T-cell (primary cell): Measurements from ENCODE around the gene PUSL1. TPM values are rescaled to one million over a fixed set of nuclear protein-coding genes. Genes with fewer than 3 reads are reported as not detected.
"Not testable (repeated sequence)": the region's sequence is repeated elsewhere in the genome, so short reads cannot be mapped to it uniquely, and the experiment has no call there.

Experiments used
- ATAC-seq, 4 experiments: fragments of 200-7000 bp in 3 of 4; fragments of 150-1000 bp in 1 of 4; cut with Tn5 transposase; replicated peaks in 1 of 4; 1 replicate in 3 of 4; 2 replicates in 1 of 4; pipeline ENCODE4 v1.10.0; 2021; ENCODE audit warnings: moderate library complexity in 3 of 4, mild to moderate bottlenecking in 2 of 4, moderate number of reproducible peaks in 1 of 4
- CTCF ChIA-PET, 2 donors: fragments of 300-600 bp; sonication (Branson Sonifier 250); formaldehyde crosslinking; loops; one replicate each; lab custom pipeline; 2022; ENCODE audit warnings: antibody characterized with exemption in 2 of 2; lab: Charles Lee
- POLR2A ChIA-PET, 2 donors: fragments of 300-600 bp; sonication (Branson Sonifier 250); formaldehyde crosslinking; loops; one replicate each; lab custom pipeline; 2022; ENCODE audit warnings: antibody characterized with exemption in 2 of 2; lab: Charles Lee
- DNase-seq, 35 experiments: peaks; one replicate each; pipeline versions ENCODE4 v3.0.0 to v3.0.0-alpha.2; 2013 to 2023
- H3K27ac ChIP-seq: one replicate; pipeline ENCODE4 v1.5.1; 2013; ENCODE audit warnings: low read length
- H3K27me3 ChIP-seq, 2 experiments: replicated peaks in 1 of 2; 1 replicate in 1 of 2; 2 replicates in 1 of 2; pipeline versions ENCODE4 v1.6.1 to v1.7.0; 2013; ENCODE audit warnings: low read length in 1 of 2, mixed read lengths in 1 of 2; ENCODE audit not compliant: control insufficient read depth in 2 of 2, insufficient read depth in 2 of 2; ENCODE audit errors: extremely low read depth in 1 of 2
- H3K36me3 ChIP-seq, 2 donors: 1 replicate in 1 of 2; 2 replicates in 1 of 2; pipeline versions ENCODE4 v1.6.1 to v1.7.0; 2013; ENCODE audit warnings: low read length in 1 of 2; ENCODE audit not compliant: control insufficient read depth in 2 of 2, insufficient read depth in 1 of 2; ENCODE audit errors: extremely low read depth in 1 of 2
- H3K4me1 ChIP-seq, 2 experiments: 1 replicate in 1 of 2; 2 replicates in 1 of 2; pipeline versions ENCODE4 v1.6.1 to v1.7.0; 2013; ENCODE audit warnings: low read length in 2 of 2, mixed read lengths in 1 of 2; ENCODE audit not compliant: insufficient read depth in 2 of 2, control insufficient read depth in 1 of 2; ENCODE audit errors: extremely low read depth in 1 of 2
- H3K4me3 ChIP-seq, 2 donors: 1 replicate in 1 of 2; 2 replicates in 1 of 2; pipeline versions ENCODE4 v1.5.1 to v1.7.0; 2013; ENCODE audit warnings: mild to moderate bottlenecking in 2 of 2, low read length in 1 of 2, moderate library complexity in 1 of 2; ENCODE audit not compliant: control insufficient read depth in 1 of 2; ENCODE audit errors: extremely low read depth in 1 of 2
- H3K9me3 ChIP-seq: 2 replicates; pipeline ENCODE4 v1.7.0; 2013
- H3K27ac Mint-ChIP-seq, 2 donors: one replicate each; pipeline ENCODE4 v1.8.0; 2020 to 2021; ENCODE audit warnings: mild to moderate bottlenecking in 2 of 2, mixed read lengths in 2 of 2
- H3K27me3 Mint-ChIP-seq, 2 donors: one replicate each; pipeline ENCODE4 v1.8.0; 2021 to 2022; ENCODE audit warnings: mixed read lengths in 2 of 2
- H3K36me3 Mint-ChIP-seq: one replicate; pipeline ENCODE4 v1.8.0; 2021; ENCODE audit warnings: mixed read lengths
- H3K4me1 Mint-ChIP-seq, 3 donors: one replicate each; pipeline ENCODE4 v1.8.0; 2020 to 2022; ENCODE audit warnings: mixed read lengths in 3 of 3, mild to moderate bottlenecking in 1 of 3
- H3K4me3 Mint-ChIP-seq, 3 donors: one replicate each; pipeline ENCODE4 v1.8.0; 2020 to 2022; ENCODE audit warnings: mild to moderate bottlenecking in 3 of 3, mixed read lengths in 3 of 3, moderate library complexity in 3 of 3
- H3K9me3 Mint-ChIP-seq, 3 donors: one replicate each; pipeline ENCODE4 v1.8.0; 2020 to 2022; ENCODE audit warnings: mixed read lengths in 3 of 3
- WGBS: methylation state at CpG from one replicate; pipeline ENCODE4 v1.1.5; 2013; ENCODE audit warnings: missing lambda C conversion rate; ENCODE audit not compliant: insufficient coverage; 5-methylcytosine and 5-hydroxymethylcytosine counted together
- total RNA-seq, 35 experiments: library from RNA in 6 of 35; stranded (reverse) in 6 of 35; fragments of 120-200 nt in 1 of 35; gene quantifications; one replicate each; pipeline versions ENCODE4 v1.2.1 to v1.2.4 and lab custom pipeline; 2013 to 2026

The PUSL1 gene
- total RNA-seq, 5 donors from 2014 or later (not counting 1 experiment from before 2014, with no cell fraction given), result 16.7 to 26.4 (median 22.6) TPM

DNA sequence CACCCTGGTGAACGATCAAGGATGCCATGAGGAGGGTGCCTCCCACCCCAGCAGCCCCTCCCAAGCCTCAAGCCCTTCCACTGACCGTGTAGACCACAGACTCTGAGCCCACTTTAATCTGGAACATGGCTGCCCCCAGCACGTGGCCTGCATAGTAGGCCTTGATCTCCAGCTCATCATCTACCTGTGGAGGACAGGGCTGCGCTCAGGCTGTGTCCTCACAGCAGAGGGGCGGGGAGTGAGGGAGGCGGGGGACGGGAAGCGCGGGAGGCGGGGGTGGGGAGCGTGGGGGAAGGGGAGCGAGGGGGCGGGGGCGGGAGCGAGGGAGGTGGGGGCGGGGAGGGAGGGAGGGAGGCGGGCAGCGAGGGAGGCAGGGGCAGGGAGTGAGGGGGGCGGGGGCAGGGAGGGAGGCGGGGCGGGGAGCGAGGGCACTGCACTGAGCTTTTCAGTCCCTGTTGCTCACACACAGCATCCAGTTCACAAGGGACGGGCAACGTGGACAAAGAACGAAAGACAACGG is 7.1 kb downstream of the PUSL1 start:
- ATAC-seq (no peak), DNase-seq (no peak)
- no peaks in the 10 kb centered on the region for H3K27me3 ChIP-seq
- H3K9me3 ChIP-seq, result no peaks in the 10 kb centered on the region
- no peak overlapping the region for H3K4me3 ChIP-seq
- H3K36me3 ChIP-seq, result peaks cover 32 to 69% of the 10 kb centered on the region in 2 donors
- Mint-ChIP-seq H3K4me1 (peaks cover 0 to 9% (median 5%) of the 10 kb centered on the region in 3 donors), H3K27me3 (no peaks in the 10 kb centered on the region), H3K36me3 (peaks cover 19% of the 10 kb centered on the region), H3K9me3 (no peaks in the 10 kb centered on the region), H3K4me3 (no peak overlapping the region), H3K27ac (no peak overlapping the region)
- CTCF ChIA-PET, result interaction anchor here in 1 of 2 donors (0.5 kb wide), 1 partner anchor 87 kb away, joined by 3 read pairs; no protein-coding TSS in a partner anchor
- POLR2A ChIA-PET, result no interaction called here
- WGBS, result 95% methylated on average over 5 of the region's 26 CpGs
- H3K4me1 ChIP-seq, result peaks cover 0 to 5% of the 10 kb centered on the region in 2 experiments
- H3K27ac ChIP-seq, result no peak overlapping the region

GRCh38 chr1:1316199-1316598 is 7.8 kb downstream of the PUSL1 start:
- H3K27ac Mint-ChIP-seq, H3K9me3 ChIP-seq, H3K27me3 Mint-ChIP-seq, H3K4me1 Mint-ChIP-seq, ATAC-seq, H3K4me3 Mint-ChIP-seq, DNase-seq, H3K27me3 ChIP-seq, H3K9me3 Mint-ChIP-seq, H3K27ac ChIP-seq, CTCF ChIA-PET, H3K4me3 ChIP-seq, POLR2A ChIA-PET: not testable (repeated sequence)
- 93% methylated on average over 3 of the region's 8 CpGs for WGBS
- peaks cover 0 to 12% of the 10 kb centered on the region in 2 experiments for H3K4me1 ChIP-seq
- peaks cover 19% of the 10 kb centered on the region for H3K36me3 Mint-ChIP-seq
- H3K36me3 ChIP-seq, result peaks cover 39 to 72% of the 10 kb centered on the region in 2 donors

- Histone ChIP-seq H3K27ac (no peak overlapping the region), H3K27me3 (no peaks in the 10 kb centered on the region), H3K4me1 (peaks cover 0 to 23% of the 10 kb centered on the region in 2 experiments), H3K9me3 (no peaks in the 10 kb centered on the region), H3K4me3 (no peak overlapping the region), H3K36me3 (peaks cover 37 to 61% of the 10 kb centered on the region in 2 donors)
- POLR2A ChIA-PET, result no interaction called here
- Mint-ChIP-seq H3K9me3 (no peaks in the 10 kb centered on the region), H3K27me3 (no peaks in the 10 kb centered on the region), H3K4me3 (no peak overlapping the region), H3K27ac (peak overlapping the region in 1 of 2 donors; percentile 16), H3K4me1 (peaks cover 5 to 17% (median 16%) of the 10 kb centered on the region in 3 donors), H3K36me3 (peaks cover 19% of the 10 kb centered on the region)
- ATAC-seq (no peak), DNase-seq (no peak)
- CTCF ChIA-PET, result no interaction called here
- WGBS, result 96% methylated on average over 4 of the region's 6 CpGs
Observed at GRCh38 chr1:1317420-1317819, 9.0 kb downstream of the PUSL1 start.

- Histone ChIP-seq H3K27me3 (peaks cover 0 to 2% of the 10 kb centered on the region in 2 experiments), H3K4me3 (no peak overlapping the region), H3K4me1 (peaks cover 5 to 30% of the 10 kb centered on the region in 2 experiments), H3K9me3 (no peaks in the 10 kb centered on the region), H3K36me3 (peaks cover 31 to 53% of the 10 kb centered on the region in 2 donors), H3K27ac (no peak overlapping the region)
- H3K9me3 Mint-ChIP-seq, result no peaks in the 10 kb centered on the region
- no peak overlapping the region for H3K27ac Mint-ChIP-seq
- no peak overlapping the region for H3K4me3 Mint-ChIP-seq
- H3K4me1 Mint-ChIP-seq, result peaks cover 11 to 22% (median 21%) of the 10 kb centered on the region in 3 donors
- WGBS, result 100% methylated on average over 3 of the region's 9 CpGs
- ChIA-PET POLR2A (no interaction called here), CTCF (no interaction called here)
- peaks cover 19% of the 10 kb centered on the region for H3K36me3 Mint-ChIP-seq
- ATAC-seq (no peak), DNase-seq (no peak)
- no peaks in the 10 kb centered on the region for H3K27me3 Mint-ChIP-seq
Observed at GRCh38 chr1:1318131-1318652, 9.8 kb downstream of the PUSL1 start.

DNA sequence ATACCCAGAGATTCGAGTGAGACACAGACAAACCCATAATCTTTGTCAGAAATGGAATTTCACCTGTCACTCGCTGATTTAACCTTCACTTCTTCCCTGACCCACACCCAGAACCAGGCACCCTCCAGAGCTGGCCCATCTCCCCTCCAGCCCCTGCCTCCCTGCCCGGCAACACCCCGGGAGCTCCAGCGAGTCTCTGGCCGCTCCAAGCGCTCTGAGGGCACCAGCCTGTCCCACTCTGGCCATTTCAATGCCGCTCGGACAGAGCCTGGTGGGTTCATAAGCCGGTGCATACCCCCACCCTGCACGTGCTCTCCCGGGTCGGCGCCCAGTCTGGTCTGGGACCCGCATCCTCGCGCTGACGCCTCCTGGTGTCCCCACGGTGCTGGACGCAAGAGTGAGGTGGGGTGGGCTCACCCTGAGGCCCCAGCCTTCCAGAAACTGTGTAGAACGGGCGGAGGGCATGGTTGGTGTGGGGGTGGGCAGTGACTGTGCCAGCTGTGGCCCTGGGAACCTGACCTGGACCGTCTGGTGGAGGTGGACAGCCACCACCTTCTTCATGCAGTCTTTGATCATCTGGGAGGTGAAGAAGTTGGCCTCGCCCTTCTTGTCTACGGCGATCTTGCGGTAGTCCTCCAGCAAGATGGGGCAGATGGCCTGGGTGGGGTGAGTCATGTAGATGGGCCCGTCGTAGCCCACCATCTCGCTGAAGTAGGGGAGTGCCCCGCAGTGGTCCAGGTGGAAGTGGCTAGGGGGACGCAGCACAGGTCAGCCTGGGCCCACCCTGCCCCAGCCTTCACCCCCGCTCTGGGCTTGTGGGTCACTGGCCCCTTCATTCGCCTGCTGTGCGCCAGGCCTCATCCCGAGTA is 10.6 kb downstream of the PUSL1 start:
- Histone ChIP-seq H3K27ac (no peak overlapping the region), H3K4me1 (peaks cover 10 to 34% of the 10 kb centered on the region in 2 experiments), H3K36me3 (peaks cover 25 to 45% of the 10 kb centered on the region in 2 donors), H3K9me3 (no peaks in the 10 kb centered on the region), H3K27me3 (peaks cover 0 to 2% of the 10 kb centered on the region in 2 experiments), H3K4me3 (no peak overlapping the region)
- Mint-ChIP-seq H3K9me3 (no peaks in the 10 kb centered on the region), H3K4me3 (no peak overlapping the region), H3K27ac (peak overlapping the region; percentile 8 to 28), H3K4me1 (peaks cover 18 to 27% (median 24%) of the 10 kb centered on the region in 3 donors), H3K27me3 (no peaks in the 10 kb centered on the region), H3K36me3 (peaks cover 16% of the 10 kb centered on the region)
- DNase-seq (no peak), ATAC-seq (no peak)
- ChIA-PET POLR2A (no interaction called here), CTCF (no interaction called here)
- 91% methylated on average over 26 of the region's 36 CpGs for WGBS

- Histone ChIP-seq H3K9me3 (no peaks in the 10 kb centered on the region), H3K4me1 (peaks cover 10 to 34% of the 10 kb centered on the region in 2 experiments), H3K27me3 (peaks cover 0 to 2% of the 10 kb centered on the region in 2 experiments), H3K36me3 (peaks cover 22 to 39% of the 10 kb centered on the region in 2 donors), H3K4me3 (no peak overlapping the region), H3K27ac (no peak overlapping the region)
- ChIA-PET POLR2A (no interaction called here), CTCF (no interaction called here)
- H3K9me3 Mint-ChIP-seq, result no peaks in the 10 kb centered on the region
- peak overlapping the region; percentile 8 to 28 for H3K27ac Mint-ChIP-seq
- H3K4me1 Mint-ChIP-seq, result peaks cover 18 to 28% (median 24%) of the 10 kb centered on the region in 3 donors
- no peaks in the 10 kb centered on the region for H3K27me3 Mint-ChIP-seq
- no peak overlapping the region for H3K4me3 Mint-ChIP-seq
- ATAC-seq (no peak), DNase-seq (no peak)
- peaks cover 16% of the 10 kb centered on the region for H3K36me3 Mint-ChIP-seq
- WGBS, result 90% methylated on average over 13 of the region's 13 CpGs
Observed at GRCh38 chr1:1319646-1319941, 11.2 kb downstream of the PUSL1 start.
